HG02981 (cell line): ENCODE results near the gene PKHD1.
"Not testable (repeated sequence)": the region's sequence is repeated elsewhere in the genome, so short reads cannot be mapped to it uniquely, and the experiment has no call there.

Source experiments
- ATAC-seq: cut with Tn5 transposase; IDR thresholded peaks from one replicate; pipeline ENCODE4 v1.9.1; 2021; ENCODE audit warnings: mild to moderate bottlenecking, moderate library complexity; ENCODE audit not compliant: unreplicated experiment

The PKHD1 gene

DNA sequence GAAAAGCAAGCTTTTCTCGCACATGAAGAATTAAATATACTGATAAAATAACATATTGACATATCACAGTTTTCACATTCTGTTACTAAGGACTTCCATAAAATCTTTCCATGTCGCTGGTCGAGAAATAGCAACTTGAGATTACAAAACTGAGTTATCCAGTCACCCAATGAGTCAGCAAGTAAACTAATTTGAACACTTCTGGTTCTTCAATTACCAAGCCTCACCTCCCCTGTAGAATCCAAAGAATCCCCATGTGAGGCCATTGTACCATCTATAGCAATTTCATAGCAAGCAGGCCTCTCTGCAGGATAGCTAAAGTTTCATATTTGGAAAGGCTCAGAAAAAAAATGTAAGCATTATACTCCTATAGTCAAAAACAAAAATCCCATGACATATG, 87.3 kb downstream of the PKHD1 start:
- no peak for ATAC-seq

DNA sequence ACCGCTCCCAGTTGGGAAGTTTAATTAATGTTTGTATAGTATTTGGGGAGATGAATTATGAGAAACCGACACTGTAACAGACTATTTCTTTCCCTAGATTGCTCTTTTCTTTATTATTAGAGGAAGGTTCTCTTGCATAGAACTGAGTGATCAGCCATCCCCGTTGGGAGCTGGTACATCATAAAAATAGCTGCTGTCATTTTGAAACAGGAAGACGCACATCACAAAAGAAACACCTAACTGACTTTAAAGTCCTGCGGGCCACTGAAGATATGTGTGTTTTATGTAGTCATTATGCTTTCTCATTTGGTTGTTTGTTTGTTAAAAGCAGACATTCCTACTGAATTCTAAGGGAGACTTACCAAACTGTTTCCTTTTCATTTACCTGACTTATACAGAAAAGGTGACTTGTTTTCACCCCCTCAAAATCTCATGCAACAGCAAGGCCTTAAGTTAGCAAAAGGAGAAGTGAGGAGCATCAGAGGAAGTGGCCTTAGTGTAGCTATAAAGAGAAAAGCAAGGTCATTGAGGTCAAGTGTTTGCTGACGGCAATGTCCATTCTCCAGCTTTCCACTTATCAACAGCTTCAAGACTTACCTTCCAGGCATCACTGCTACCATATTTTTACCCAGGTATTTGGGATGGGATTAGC, 91.0 kb downstream of the PKHD1 start:
- peak; percentile 80 for ATAC-seq

DNA sequence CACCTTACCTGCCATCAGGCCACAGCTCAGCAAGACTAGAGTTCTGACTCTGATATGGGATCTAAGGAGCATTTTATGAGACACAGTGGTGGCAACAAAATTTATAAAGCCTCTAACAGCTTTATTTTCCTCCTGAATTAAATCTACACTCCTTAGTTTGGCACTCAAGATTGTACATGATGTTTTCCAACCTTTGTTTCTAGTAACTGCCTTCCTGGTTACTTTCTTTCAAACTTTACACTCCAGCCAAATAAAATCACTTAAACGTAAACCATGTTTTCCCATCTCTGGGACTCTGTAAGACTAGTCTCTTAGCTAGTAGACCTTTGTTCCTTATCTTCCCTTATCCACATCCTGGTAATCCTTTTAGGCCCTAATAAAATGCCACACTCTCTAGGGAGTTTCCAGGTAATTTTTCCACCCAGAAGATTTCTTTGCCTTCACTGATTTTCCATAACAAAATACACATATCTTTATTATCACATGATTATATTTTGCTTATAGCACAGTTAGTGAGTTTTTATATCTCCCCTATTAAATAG, 92.1 kb downstream of the PKHD1 start:
- ATAC-seq = no peak

DNA sequence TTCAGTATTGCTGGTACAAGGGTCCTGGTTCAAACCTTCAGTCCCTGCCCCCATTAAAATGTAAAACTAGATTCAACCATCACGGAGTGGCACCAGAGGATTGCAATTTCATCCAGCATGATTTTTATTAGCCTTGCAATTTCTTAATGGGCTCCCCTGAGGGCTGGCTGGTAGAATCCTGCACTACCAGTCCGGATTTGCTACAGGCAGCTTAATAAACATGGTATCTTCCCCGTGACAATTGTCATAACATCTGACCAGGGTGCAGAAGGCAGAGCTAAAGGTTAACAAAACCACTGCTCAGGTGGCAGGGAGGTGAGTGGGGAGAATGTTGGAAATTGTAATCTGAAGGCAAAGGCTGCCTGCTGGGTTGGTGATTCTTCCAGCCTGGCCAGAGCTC, 94.5 kb downstream of the PKHD1 start:
- no peak for ATAC-seq

DNA sequence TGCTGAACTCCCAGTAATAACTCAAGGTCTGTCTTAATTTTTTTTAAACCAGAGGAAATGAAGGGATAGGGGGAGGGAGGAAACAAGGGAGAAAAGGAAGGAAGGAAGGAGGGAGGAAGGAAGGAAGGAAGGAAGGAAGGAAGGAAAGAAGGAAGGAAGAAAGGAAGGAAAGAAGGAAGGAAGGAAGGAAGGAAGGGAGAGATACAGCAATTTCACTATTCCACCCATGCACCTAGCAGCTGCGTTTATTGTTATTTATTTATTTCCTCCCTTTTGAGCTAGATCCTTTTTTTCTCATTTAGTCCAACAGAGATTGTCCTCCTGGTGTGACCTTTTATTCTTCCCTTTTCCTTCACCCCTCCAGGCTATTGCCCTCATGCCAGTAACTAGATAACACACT, 97.6 kb downstream of the PKHD1 start:
- no peak for ATAC-seq

DNA sequence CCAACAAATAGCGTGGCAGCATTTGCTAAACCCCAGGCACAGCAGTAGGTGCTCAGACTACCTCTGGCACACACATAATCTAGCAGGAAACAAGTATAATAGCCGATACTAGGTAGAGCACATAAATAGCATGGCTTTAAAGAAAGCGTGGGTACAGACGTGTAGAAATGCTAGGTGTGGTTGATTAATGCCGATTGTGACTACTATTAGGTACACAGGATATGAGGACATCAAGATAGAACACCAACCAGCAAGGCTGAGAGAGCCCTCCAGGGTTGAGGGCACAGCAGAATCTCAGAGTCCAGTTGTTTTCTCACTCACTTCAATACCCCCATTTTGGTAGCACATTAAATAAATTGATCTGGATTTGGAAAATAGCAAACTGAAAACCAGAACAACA, 100.5 kb downstream of the PKHD1 start:
- ATAC-seq = no peak

DNA sequence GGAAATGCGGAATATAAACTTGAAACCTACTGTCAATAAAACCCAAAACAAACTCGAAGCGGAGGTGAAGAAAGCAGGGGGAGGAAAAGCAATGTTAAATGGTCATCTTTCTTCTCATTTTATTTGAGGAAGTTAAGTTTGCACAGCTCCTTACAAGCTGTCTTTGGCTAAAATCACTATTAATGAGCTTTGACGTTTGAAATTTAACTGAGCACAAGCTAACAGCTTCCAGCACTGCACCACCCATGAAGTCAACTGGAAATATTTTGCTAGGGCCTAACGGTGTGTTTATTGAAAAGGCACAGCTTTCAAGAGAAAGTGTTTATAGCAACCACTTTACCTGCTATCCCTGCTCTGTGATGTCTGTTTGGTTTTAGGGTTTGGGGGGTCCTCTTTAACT, 103.8 kb downstream of the PKHD1 start:
- no peak for ATAC-seq

DNA sequence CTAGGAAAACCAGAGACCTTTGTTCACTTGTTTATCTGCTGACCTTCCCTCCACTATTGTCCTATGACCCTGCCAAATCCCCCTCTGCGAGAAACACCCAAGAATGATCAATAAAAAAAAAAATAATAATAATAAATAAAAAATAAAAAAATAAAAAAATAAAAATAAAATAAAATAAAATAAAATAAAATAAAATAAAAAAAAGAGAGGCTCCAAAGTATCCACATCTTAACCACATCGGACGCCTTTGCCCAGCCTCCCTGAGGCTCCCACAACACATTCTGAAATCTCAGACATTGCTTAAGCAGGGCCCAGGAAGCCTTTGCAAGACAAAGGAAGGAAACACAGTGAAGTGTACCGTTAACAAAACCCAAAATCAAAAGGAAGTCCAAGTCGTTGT, 104.7 kb downstream of the PKHD1 start:
- not testable (repeated sequence) for ATAC-seq

DNA sequence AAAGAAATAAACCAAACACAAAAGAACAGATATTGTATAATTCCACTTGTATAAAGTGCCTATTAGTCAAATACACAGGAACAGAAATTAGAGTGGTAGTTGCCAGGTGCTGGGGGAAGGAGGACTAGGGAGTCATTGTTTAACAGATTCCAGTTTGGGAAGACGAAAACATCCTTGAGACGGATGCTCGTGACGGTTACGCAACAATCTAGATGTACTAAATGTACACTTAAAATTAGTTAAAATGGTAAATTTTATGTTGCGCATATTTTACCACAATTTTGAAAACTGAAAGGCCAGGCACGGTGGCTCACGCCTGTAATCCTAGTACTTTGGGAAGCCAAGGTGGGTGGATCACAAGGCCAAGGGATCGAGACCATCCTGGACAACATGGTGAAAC, 111.0 kb downstream of the PKHD1 start:
- no peak for ATAC-seq

DNA sequence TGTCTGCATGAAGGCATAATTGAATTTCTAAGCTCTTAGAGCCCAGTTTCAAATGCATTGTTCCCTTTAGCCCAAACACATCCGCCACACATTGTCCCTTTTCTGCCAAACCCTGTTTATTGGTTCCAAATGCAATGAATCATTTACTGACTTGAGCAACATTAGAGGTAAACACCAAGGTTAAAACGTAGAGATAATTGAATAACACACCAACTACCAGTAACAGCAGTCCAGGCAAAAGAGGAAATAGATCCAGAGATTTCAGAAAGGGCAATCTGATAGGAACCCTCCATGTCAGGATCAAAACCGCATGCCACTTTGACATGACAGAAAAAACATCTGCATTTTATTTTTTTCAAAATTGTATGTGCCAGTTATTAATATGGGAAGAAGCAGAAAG, 114.8 kb downstream of the PKHD1 start:
- ATAC-seq = no peak

DNA sequence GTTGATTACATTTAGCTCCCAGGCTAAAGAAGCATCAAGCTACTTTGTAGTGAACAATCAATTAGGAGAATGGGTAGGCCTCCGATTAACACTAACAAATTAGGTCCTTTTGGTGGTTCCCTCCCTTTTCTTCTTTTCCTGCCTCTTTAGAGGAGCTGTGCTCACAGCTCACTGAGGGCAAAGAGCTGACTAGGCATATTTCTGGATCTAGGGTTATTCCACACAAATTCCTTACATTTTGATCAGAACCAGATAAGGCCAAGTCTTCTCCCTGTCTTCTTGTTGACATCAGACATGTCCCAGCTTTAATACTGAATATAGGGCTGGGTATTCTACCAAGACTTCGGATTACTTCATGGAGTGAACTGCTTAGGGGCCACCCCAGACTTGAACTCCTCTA, 119.1 kb downstream of the PKHD1 start:
- ATAC-seq = no peak

DNA sequence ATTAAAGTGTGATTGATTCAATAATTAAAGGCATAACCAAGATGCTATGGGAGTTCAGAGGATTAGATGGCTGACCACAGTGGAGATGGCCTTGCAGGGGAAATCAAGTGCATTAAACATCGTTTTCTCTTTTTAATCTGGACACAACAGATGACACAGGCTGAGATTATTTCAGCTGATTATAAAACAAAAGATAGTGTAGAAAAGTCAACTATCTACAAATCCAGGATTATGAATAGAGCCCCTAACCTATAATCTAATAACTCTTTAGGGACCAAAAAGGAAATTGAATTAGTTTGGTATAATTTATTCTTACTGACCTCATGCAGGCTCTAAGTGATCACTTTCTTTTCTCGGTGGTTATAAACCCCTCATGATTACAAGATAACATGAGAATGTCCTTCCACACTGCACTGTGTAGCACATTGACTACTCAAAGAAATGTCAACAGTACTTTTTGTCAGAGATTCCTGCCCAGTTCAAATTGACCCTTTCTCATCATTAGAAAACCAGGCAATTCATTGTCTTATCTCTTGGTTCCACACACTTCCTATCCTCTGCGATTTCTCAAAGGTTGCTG, 122.1 kb downstream of the PKHD1 start:
- ATAC-seq = no peak

DNA sequence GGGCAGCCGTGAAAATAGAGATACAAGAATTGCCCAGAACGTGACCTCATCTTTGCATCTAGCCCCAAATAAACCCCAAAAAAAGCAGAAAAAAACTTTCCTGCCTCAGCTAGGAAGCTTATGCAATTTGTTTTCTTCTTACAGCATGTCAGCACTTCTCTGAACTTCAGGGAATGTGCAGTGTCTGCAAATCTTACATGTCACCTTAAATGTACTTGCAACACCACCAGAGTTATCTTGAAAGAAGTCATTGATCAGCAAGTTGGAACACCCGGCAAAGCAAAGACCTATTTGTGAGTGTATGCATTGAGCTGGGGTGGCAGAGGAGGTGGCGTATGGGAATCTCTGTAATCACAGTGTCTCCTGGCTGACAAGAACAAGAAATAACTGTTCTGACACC, 123.4 kb downstream of the PKHD1 start:
- no peak for ATAC-seq

DNA sequence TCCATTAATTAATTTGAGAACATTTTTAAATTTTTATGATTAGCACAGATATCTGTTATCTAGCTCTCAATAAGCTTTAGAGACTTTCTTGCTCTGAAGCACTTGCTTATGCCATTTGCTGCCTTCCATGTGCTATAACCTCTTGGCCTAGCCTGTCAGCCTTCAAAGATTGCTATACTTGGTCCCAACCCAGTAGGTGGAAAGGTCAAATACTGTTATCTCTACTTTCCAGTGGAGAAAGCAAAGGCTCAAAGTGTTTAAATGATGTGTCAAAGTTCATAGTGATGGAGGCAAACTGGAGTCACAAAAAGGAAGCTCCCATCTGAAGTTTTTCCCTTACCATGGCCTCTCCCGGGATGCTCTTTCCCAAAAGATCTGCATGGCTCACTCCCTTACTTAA, 125.1 kb downstream of the PKHD1 start:
- no peak for ATAC-seq

DNA sequence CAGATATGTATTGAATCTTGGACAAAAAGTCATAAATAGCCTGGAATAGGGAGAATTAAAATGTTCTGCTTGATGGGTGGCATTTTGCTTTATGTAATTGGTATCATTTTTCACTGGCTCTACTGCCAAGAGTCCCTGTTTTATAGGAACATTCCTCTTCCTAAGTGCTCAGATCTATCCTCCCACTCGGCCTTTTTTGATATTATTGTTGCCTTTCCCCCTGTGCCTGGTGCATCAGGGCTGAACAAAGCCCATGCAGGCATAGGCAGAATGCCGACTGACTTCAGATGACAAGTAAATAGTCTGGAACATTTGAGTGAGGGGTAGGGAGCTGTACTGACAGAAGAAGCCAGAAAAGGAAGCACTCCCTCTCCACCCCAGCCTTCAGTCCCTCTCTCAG, 127.0 kb downstream of the PKHD1 start:
- ATAC-seq = no peak

DNA sequence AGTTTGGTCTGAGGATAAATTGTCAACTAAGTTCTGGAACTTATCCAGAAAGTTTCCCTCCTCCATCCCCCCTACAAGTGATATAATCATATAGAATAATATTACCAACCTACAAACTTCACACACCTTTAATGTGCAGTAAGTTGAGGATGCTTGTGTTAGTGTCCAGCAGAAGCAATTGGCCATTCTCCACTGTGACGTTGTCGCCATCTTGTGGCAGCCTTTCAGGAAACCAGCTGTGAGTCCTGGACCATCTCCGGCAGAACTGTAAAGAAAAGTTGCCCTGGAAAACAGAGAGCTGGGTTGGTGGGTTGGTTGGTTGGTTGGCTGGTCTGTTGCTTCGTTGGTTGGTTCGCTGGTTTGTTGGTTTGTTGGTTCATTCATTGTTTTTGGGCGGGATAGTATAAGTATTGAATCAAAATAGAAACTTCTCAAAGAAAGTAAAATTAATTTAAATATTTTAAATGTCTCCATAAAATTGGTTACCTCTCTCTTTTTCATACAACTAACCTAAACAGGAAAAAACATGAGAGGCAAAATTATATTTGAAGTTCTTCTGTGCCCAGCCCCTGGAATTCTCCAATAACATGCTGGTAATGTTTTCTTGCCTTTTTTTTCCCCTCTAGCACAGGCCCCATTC, 127.5 kb downstream of the PKHD1 start:
- ATAC-seq = peak; percentile 75

DNA sequence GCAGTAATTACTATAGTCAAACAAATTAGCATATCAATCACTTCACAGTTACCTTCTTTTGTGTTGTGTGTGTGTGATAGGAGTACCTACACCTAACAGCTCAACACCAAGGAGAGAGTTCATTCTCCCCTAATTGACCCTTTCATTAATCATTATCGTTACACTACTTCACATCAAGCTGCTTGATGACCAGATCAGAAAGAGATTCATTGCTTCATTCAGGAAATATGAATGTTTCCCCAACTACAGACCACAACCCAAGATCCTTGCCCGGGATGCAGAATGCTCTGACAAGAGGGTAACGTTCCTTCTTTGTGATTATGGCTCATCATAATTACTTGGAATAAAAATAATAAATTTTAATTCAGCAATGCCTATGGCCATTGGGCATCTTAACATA, 132.7 kb downstream of the PKHD1 start:
- ATAC-seq = no peak

DNA sequence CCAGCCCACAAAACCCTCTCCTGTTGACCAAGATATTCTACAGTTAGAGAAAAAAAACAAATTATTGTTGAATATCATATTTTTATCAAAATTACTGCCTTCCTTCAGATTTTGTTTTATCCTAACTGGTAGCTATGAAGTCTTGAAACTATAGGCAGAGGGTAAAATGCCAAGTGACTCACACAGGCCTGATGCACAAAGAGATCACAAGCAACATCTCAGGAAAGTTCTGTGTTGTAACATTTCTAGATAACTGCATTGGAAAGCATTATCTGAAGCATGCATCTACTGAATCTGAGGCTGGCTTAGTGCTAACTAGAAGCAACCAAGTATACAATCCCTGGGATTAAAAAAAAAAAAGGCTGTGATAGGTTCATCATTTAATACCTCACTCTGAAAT, 134.2 kb downstream of the PKHD1 start:
- ATAC-seq = no peak

DNA sequence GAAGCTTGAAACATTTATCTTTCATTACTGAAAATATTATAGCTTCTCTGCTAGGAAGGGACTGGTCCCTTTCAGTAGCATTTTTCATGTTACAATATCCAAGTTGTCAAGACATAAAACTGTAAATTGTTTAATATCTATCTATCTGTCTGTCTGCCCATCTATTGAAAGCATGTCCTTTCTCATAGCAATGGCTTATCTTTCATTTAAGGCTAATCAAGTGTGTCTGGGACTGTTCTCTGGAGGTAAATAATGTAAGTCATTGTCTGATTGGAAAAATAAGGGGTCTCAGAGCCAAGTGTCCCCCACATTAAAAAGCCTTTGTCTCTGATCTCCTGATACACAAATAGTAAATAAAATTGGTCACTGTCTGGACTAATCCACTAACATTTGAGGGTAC, 135.5 kb downstream of the PKHD1 start:
- no peak for ATAC-seq

DNA sequence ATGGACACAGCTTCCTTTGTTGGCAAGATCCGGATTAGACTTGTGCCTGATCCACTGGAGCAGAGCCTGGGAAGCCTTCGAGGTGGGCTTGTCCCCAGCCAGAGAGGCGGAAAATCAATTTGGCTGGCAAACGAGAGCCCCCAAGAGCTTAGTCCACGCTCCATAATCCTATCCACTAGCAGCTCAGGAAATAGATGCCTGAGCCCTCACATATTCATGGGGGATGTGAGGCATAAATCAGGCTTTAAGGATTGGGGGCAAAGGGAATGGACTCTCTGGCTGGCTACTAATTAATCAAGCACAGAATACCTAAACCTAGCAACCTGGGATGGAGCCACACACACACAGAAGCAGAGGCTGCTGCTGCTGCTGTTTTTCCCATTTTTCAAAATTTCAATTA, 137.9 kb downstream of the PKHD1 start:
- ATAC-seq = no peak

DNA sequence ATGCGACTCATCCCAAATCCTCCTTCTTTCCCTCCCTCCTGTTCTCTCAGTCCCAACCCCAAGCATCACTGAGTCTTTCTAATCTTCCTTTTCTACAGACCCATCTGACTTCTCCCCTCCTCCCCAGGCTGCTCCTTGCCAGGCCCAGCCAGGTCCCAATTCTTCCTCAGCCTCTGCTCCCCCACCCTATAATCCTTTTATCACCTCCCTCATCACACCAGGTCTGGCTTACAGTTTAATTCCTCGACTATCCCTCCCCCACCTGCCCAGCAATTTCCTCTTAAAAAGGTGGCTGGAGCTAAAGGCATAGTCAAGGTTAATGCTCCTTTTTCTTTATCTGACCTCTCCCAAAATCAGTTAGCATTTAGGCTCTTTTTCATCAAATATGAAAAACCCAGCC, 147.7 kb downstream of the PKHD1 start:
- ATAC-seq = not testable (repeated sequence)

DNA sequence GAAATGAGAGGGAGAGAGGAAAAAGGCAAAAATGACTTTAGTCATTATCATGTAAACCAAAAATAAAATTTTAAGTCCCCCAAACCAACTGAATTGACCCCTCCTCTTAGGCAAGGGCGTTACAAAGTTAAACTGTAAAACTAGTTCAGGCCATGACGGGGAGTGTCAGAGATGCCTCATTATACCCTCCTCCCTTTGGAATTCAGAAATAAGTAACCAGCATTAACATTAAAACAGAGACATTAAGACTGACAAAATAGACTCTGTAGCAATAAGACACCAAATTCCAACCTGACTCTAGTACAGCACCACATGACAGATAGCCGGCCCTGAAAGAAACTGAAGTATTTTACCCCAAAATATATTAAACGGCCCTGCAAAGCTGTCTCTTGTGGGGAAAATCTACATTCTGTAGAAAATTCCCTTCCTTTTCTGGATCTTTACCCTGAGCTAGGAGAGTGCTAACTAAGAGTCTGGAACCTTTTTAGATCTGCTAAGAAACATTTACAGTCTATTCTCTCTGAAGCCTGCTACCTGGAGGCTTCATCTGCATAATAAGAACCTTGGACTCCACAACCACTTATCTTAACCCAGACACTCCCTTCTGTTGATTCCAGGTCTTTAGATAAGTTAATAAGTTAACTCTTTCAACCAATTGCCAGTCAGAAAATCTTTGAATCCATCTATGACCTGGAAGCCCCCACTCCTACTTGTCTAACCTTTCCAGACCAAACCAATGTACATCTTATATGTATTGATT, 150.7 kb downstream of the PKHD1 start:
- ATAC-seq = no peak
